ENCODE data around the gene SELENOV.
A peak's percentile ranks its signal among the peaks of the same experiment; 100 is the strongest.

The SELENOV gene

GRCh38 chr19:39496063-39496462, 18.9 kb upstream of the SELENOV start:
- DNase-seq, result no peak

GRCh38 chr19:39497701-39497995, 17.3 kb upstream of the SELENOV start:
- no peak for DNase-seq

DNA sequence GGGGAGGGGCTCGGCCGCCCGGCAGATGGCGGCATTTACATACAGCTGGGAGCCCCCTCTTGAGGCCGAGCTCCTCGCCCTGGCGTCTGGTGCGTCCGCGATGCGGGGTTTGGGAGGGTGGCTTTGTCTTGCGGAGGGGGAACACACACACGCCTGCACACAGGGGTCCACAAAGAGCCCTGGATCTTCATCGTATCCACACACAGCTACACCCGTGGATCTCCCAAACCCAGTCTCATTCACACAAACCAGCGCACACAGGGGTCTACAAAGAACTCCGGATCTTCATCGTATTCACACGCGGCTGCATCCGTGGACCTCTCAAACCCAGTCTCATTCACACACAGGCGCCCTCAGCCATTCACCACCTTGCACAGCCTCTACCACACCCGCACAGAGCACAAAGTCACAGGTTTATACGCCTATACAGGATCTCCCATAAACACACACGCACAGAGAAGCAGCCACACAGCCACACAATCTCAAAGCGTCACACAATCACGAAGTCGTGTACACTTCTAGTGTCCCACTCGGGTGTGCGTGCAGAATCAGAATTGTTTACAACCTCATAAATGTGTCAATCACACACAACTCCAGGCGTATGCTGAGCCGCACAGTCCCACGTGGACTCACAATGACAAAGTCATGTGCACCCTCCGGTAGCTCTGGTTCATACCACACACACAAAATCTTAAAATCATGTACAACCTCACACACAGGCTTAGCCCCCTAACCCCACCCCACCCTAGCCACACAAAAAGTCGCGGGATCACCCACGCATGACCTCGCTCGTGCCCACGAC, 16.7 kb upstream of the SELENOV start:
- DNase-seq, result peak; percentile 83

DNA sequence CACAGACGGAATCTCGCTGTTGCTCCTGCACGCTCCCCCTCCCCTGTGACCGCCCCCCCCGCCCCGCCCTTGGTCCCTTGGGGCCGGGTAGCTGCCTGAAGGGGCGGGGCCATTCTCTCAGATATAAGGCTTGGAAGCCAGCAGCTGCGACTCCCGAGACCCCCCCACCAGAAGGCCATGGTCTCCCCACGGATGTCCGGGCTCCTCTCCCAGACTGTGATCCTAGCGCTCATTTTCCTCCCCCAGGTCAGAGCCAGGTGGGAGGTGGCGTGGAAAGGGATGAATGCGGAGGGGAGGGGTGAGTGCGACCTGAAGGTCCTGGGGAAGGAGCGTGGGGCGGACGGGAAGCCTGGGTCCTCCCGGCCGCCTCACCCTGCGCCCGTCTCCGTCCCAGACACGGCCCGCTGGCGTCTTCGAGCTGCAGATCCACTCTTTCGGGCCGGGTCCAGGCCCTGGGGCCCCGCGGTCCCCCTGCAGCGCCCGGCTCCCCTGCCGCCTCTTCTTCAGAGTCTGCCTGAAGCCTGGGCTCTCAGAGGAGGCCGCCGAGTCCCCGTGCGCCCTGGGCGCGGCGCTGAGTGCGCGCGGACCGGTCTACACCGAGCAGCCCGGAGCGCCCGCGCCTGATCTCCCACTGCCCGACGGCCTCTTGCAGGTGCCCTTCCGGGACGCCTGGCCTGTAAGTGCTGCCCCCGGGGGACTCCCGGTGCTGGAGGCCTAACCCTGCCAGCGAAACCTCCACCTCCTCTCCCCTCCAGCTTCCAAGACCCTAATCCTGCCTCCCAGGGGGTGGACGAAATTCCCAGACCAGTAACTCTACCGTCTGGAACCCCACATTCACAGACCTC, 15.9 kb upstream of the SELENOV start, which contains the start of gene DLL3:
TSS of gene DLL3 (plus strand) at position 150 of the 845 bp plus-strand sequence. CDS start at position 178, 28 bp downstream.
- DNase-seq, result peak; percentile 75

DNA sequence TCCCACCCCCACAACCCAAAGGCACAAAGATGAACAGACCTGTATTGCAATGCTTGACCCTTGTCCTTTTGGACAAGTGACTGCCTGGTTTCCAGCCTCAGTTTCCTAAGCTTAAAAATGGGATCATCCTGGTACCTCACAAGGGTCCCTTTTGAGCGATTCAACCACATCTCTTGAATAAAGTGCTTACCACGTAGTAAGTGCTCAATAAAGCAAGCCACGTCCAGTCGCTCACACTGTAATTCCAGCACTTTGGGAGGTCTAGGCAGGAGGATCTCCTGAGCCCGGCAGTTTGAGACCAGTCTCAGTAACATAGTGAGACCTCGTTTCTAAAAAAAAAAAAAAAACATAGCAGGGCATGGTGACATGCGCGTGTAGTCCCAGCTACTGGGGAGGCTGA, 15.0 kb upstream of the SELENOV start:
- DNase-seq, result no peak

DNA sequence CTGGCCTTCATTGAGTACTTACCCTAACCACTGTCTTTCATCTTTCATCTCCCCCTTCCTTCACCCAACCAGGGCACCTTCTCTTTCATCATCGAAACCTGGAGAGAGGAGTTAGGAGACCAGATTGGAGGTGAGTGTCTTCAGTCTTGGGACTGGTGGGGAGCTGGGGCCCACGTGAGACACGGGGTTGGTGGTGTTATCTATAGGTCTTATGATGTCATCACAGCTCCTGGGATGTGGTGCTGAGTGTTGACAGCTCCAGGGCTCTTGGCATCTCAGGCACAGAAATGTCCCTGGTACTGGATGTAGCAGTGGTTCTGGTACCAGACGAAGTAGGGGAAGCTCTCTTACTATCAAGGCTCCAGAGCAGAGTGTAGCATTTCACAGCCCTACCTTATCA, 14.4 kb upstream of the SELENOV start:
- DNase-seq, result no peak

GRCh38 chr19:39501340-39501739, 13.6 kb upstream of the SELENOV start:
- no peak for DNase-seq

DNA sequence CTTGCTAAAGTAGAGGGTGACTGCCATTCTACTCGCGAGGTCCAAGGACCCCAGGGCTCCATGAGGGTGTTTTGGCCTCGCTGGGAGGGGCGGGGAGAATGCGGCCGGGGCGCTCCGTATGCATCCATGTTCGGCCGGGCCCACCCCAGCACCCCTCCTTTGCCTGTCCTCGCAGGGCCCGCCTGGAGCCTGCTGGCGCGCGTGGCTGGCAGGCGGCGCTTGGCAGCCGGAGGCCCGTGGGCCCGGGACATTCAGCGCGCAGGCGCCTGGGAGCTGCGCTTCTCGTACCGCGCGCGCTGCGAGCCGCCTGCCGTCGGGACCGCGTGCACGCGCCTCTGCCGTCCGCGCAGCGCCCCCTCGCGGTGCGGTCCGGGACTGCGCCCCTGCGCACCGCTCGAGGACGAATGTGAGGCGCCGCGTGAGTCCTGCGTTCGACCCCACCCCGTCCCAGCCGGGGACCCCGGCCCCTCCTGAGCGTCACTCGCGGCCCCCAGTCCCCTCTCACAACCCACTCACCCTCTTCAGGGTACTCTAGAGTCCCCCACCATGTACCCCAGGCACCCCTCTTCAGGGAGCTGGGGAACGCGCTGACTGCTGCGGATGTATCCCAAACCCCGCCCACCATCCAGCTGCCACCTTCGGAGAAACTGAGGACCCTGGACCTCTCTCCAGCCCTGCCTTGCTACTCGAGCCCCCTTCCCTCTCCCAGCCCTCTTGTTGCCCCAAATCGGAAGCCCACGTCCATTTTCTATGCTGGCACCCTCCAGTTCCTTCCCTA, 12.1 kb upstream of the SELENOV start:
- no peak for DNase-seq

DNA sequence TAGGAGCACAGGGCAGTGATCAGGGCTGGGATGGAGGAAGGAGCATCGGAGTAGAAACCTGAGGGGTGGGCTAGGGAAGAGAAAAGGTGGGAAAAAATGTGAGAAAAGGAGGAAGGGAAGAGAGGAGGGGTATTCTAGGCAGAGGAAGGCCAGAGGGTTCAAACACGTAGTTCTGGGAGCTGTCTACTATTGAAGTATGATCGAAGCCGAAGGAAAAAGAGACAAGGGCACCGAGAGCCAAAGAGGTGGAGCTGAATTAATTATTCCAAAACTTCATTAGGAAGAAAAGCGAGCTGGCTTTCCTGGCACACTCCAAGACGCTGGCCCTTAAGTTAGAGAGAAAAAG, 8.4 kb upstream of the SELENOV start:
- DNase-seq, result no peak

DNA sequence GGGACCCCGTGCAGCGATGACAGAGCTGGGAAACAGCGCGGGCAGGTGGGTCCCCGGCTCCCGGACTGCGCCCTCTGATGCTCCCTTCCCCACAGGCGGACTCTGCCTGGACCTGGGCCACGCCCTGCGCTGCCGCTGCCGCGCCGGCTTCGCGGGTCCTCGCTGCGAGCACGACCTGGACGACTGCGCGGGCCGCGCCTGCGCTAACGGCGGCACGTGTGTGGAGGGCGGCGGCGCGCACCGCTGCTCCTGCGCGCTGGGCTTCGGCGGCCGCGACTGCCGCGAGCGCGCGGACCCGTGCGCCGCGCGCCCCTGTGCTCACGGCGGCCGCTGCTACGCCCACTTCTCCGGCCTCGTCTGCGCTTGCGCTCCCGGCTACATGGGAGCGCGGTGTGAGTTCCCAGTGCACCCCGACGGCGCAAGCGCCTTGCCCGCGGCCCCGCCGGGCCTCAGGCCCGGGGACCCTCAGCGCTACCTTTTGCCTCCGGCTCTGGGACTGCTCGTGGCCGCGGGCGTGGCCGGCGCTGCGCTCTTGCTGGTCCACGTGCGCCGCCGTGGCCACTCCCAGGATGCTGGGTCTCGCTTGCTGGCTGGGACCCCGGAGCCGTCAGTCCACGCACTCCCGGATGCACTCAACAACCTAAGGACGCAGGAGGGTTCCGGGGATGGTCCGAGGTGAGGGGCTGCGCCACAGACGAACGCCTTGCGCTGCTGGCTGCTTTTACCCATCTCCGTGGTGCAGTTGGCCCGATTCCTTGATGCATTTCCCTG, 7.8 kb upstream of the SELENOV start:
- peak; percentile 81 for DNase-seq

- peak; percentile 32 for DNase-seq
Observed at GRCh38 chr19:39507715-39508364, 7.1 kb upstream of the SELENOV start.

DNA sequence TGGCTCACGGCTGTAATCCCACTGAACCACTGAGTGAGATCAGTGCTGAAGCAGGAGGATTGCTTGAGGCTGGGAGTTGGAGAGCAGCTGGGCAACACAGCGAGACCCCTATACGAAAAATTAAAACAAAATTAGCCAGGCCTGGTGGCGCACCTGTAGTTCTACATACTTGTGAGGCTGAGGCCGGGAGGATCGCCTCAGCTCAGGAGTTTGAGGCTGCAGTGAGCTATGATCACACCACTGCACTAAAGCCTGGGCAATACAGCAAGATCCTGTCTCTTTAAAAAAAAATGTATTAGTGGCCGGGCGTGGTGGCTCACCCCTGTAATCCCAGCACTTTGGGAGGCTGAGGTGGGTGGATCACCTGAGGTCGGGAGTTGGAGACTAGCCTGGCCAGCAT, 6.3 kb upstream of the SELENOV start:
- no peak for DNase-seq

GRCh38 chr19:39509233-39509632, 5.7 kb upstream of the SELENOV start:
- no peak for DNase-seq

DNA sequence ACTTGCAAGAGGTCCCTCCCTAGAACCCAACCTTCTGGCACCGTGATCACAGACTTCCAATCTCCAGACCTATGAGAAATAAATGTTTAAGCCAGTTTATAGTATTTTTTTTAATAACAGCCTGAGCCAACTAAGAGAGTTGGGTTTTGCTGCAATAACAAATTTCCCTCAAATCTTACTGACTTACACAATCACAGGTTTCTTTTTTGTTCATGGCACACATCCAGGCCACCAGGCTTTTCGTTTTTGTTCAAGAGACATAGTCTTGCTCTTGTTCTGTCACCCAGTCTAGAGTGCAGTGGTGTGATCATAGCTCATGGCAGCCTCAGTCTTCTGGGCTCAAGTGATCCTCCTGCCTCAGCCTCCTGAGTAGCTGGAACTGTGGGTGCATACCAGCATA, 2.0 kb upstream of the SELENOV start:
- no peak for DNase-seq

GRCh38 chr19:39515551-39516191, 732 bp downstream of the SELENOV start:
- no peak for DNase-seq

- no peak for DNase-seq
Observed at GRCh38 chr19:39516270-39516669, 1.3 kb downstream of the SELENOV start.

DNA sequence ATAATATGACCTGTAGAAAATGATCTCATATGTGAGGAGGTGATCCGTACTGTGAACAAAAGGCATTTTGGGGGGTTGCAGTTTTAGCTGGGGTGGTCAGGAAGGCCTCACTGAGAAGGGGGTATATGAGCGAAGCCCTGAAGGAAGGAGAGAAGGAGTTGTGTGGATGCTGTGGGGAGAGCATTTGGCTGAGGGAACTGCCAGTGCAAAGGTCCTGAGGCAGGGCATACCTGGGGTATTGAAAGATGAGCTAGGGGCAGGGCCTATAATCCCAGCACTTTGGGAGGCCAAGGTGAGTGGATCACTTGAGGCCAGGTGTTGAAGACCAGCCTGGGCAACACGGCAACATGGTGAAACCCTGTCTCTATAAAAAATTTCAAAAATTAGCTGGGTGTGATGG, 2.5 kb downstream of the SELENOV start:
- no peak for DNase-seq

- DNase-seq, result no peak
Observed at GRCh38 chr19:39518458-39518857, 3.5 kb downstream of the SELENOV start.

DNA sequence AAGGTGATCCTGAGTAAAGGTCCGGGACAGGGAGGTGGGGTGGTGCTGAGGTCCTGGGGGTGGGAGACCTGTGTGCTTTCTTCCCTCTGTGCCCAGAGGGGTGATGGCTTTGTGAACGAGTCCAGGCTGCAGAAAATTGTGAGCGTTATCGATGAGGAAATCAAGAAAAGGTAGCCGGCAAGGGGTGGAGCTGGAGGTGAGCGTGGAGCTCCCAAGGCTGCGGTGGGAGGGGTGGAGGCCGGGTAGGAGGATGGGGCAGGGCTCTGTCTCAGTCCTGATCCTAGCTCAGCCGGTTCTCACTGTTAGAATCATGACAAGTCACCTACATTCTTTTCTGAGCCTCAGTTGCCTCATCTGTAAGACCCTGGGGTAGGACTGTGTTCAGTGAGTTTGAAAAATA, 4.0 kb downstream of the SELENOV start:
- no peak for DNase-seq

DNA sequence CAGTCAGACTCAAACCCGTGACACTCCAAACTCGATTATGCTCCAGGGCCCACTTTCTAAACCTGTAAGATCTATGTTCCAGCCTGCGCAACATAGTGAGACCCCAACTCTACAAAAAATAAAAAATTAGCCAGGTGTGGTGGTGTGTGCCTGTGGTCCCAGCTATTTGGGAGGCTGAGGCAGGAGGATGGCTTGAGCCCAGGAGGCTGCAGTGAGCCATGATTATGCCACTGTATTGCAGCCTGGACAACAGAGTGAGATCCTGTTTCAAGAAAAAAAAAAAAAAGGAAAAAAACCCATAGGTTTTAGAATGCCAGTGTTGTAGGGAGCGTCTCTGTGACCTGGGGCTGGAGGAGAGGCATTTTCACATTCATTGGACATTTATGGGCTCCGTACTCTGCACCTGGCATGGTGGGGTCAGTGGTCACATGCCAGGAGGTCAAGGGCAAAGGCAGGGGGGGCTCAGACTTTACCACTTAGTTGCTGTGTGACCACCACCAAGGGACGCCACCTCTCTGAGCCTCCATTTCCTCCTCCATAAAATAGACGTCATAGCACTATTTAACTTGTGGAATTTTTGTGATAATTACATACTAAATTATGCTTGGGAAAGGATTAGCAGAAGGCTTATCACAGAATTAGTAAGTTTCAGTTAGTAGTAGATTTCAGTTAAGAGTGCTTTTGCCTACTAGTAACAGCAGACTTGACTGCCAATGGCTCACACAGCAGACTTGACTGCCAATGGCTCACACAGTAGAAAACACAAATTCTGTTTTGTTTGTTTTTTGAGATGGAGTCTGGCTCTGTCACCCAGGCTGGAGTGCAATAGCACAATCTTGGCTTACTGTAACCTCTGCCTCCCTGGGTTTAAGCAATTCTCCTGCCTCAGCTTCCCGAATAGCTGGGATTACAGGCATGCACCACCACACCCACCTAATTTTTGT, 5.9 kb downstream of the SELENOV start:
- no peak for DNase-seq

DNA sequence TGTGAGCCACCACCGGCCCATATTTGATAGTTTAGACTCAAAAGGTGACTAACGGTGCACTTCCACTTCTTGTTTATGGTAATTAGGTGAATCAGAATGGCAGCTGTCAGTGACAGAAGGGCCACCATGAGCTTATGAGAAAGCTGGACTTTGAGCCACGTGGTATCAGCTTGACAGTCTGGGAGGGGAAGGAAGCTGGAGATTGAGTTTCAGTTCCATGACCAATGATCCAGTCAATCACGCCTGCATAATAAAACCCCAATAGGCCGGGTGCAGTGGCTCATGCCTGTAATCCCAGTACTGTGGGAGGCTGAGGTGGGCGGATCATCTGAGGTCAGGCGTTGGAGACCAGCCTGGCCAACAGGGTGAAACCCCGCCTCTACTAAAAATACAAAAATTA, 9.6 kb downstream of the SELENOV start:
- DNase-seq, result no peak

All from NCI-H2171 treated with DMSO at 0.1 percent for 48 hours (cell line).